ENCODE results near the gene CD83.

DNA sequence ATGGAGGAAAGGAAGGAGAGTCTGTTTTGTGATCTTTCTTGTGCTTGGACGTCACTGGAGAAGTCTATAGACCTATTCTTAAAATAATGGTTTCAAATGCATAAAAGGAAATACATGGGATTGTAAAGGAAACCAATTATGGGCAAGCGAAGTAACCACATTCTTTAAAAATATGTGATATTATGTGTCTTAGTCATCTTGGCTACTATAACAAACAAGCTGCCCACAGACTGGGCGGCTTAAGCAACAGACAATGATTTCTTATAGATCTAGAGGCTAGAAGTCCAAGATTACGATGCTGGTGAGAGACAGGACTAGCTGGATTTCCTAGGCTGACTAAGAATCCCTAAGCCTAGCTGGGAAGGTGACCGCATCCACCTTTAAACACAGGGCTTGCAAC is 49.4 kb upstream of the CD83 start:
- no peak for TF ChIP-seq POLR2A (IDR thresholded peaks at IDR 0.05)
- TF ChIP-seq, protein P1, sequence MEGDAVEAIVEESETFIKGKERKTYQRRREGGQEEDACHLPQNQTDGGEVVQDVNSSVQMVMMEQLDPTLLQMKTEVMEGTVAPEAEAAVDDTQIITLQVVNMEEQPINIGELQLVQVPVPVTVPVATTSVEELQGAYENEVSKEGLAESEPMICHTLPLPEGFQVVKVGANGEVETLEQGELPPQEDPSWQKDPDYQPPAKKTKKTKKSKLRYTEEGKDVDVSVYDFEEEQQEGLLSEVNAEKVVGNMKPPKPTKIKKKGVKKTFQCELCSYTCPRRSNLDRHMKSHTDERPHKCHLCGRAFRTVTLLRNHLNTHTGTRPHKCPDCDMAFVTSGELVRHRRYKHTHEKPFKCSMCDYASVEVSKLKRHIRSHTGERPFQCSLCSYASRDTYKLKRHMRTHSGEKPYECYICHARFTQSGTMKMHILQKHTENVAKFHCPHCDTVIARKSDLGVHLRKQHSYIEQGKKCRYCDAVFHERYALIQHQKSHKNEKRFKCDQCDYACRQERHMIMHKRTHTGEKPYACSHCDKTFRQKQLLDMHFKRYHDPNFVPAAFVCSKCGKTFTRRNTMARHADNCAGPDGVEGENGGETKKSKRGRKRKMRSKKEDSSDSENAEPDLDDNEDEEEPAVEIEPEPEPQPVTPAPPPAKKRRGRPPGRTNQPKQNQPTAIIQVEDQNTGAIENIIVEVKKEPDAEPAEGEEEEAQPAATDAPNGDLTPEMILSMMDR (IDR thresholded peaks at IDR 0.05), result no peak
- no peak for TF ChIP-seq EP300 (IDR thresholded peaks at IDR 0.05)
